VCaP (cell line): ENCODE measurements around the gene RBM34.
A peak's percentile ranks its signal among the peaks of the same experiment; 100 is the strongest.

Source experiments
- H3K27ac ChIP-seq: fragments of 450-650 bp; 2 replicates; pipeline ENCODE4 v1.5.1; 2017
- CTCF ChIP-seq: fragments of 450-650 bp; conservative IDR thresholded peaks from 2 replicates; pipeline ENCODE4 v1.5.1; 2017; ENCODE audit warnings: mild to moderate bottlenecking, moderate library complexity

The RBM34 gene

DNA sequence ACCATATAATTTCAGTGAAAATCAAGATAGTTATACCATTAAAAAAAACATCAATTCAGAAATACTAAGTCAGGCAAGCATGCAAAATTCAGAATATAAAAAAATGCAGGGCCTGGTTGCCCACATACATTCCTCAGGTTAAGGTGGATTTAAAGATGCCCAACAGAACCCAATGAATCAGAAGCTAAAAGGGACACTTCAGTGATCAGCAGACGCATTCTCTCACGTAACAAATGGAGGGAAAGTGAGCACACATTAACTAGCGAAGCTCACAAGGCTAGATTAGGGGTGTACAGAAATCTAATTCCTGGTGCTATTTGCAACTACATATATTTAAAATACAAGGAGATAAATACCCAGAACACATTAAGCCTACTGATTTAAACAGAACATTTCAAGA lies 49.9 kb downstream of the RBM34 start:
- no peak for TF ChIP-seq CTCF
- H3K27ac ChIP-seq, result no peak overlapping the region

DNA sequence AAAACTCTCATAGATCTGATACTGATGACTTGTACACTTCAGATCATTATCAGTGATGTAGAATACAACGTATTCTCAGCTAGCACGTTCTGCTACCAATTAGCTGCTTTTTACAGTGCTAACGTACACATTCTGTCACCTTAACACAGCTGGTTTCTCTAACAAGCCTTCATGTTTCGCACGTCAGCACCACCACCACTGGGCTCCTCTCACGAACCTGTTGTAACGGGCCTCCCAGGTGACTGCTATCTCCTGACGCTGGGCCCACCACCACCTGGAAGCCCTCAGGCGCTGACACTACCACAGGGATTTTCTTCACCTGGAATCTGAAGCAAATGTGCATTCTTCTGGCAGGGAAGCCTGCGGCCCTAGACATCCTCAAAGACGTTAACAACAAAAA lies 52.2 kb downstream of the RBM34 start:
- H3K27ac ChIP-seq, result no peak overlapping the region
- TF ChIP-seq CTCF, result no peak

DNA sequence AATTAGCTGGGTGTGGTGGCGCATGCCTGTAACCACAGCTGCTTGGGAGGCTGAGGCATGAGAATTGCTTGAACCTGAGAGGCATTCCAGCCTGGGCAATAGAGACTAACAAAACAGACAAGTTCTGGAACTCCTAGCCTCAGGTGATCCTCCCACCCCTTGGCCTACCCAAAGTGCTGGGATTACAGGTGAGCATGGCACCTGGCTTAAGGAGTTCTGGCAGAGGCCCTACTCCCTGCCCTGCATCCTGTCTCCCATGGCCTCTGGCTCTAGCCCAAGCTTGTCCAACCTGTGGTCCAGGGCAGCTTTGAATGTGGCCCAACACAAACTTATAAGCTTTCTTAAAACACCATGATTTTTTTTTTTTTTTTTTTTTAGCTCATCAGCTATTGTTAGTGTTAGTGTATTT lies 52.9 kb downstream of the RBM34 start:
- TF ChIP-seq CTCF, result no peak
- H3K27ac ChIP-seq, result no peak overlapping the region

DNA sequence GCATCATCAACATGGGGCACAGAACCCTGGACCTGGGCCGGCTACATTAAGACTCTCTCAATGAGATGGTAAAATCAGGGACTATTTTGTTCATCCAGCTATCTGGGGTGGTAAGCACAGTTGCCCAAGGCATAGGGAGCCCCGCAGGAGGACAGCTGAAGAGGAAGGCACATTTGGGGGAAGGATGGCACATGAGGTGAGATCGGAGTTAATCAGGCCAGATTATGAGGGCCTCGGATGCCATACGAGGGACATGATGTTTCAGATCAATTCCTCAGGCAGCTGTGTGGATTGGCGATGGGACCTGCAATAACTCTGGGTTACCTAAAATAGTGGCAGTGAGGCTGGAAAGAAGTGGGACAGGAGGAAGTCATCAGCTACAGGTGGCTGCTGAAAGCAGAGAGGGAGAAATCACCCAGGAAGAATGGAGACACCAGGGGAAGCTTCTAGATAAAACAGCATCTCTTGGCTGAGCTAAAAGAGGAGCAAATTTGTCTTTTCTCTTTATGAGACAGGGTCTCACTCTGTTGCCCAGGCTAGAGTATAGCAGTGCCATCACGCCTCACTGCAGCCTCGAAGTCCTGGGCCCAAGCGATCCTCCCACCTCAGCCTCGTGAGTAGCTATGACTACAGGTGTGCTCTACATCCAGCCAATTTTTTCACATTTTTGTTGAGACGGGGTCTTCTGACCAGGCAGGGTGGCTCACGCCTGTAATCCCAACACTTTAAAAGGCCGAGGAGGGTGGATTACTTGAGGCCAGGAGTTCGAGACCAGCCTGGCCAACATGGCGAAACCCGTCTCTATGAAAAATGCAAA lies 53.5 kb downstream of the RBM34 start:
- TF ChIP-seq CTCF, result no peak

GRCh38 chr1:235106457-235106856 lies 54.6 kb downstream of the RBM34 start:
- no peak overlapping the region for H3K27ac ChIP-seq
- no peak for TF ChIP-seq CTCF

More for the DNA sequence above, 53.5 kb downstream of the RBM34 start:
- H3K27ac ChIP-seq, result no peak overlapping the region

- TF ChIP-seq CTCF, result no peak
- H3K27ac ChIP-seq, result peak overlapping the region; percentile 52
Observed at GRCh38 chr1:235105051-235106043, 55.7 kb downstream of the RBM34 start.

DNA sequence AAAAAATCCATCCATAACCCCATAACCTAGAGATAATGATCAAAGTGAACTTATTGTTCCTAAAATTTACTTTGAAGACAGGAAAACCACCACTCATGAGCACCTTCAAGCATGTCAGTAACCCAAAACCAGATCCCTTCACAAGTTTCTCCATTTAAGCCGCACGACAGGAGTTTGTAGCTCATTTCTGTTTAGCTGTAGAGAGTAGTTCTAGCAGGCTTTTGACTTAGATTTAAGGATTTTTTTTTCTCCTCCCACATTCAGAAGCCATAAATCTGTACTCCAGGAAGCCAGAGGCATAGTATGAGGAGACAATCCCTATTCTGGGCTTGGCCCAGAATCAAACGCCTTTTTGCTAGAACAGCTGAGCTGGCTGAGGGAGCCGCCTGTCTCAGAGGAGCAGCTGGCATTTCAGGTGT lies 58.0 kb downstream of the RBM34 start:
- TF ChIP-seq CTCF, result no peak
- no peak overlapping the region for H3K27ac ChIP-seq
